Parathyroid adenoma (tissue), 2 donors: Measurements from ENCODE around the gene CDH4.

Experiments
- H2AFZ ChIP-seq: fragments of 300-600 bp; sonication (generic); one replicate; pipeline ENCODE4 v1.7.0; 2017; ENCODE audit warnings: antibody characterized with exemption, mild to moderate bottlenecking
- H3K27ac ChIP-seq: fragments of 300-600 bp; sonication (generic); one replicate; pipeline ENCODE4 v1.7.0; 2017
- H3K27me3 ChIP-seq: fragments of 300-600 bp; sonication (generic); one replicate; pipeline ENCODE4 v1.7.0; 2017; ENCODE audit warnings: low read length; ENCODE audit not compliant: control insufficient read depth, insufficient read depth
- H3K36me3 ChIP-seq: fragments of 300-600 bp; sonication (generic); one replicate; pipeline ENCODE4 v1.7.0; 2017; ENCODE audit warnings: low read length; ENCODE audit not compliant: control insufficient read depth, insufficient read depth
- H3K4me1 ChIP-seq: fragments of 300-600 bp; sonication (generic); one replicate; pipeline ENCODE4 v1.7.0; 2017; ENCODE audit warnings: control low read depth
- H3K4me2 ChIP-seq: fragments of 300-600 bp; sonication (generic); one replicate; pipeline ENCODE4 v1.7.0; 2017; ENCODE audit warnings: low read length
- H3K4me3 ChIP-seq: fragments of 300-600 bp; sonication (generic); one replicate; pipeline ENCODE4 v1.7.0; 2017; ENCODE audit warnings: low read depth, low read length
- H3K79me2 ChIP-seq: fragments of 300-600 bp; sonication (generic); one replicate; pipeline ENCODE4 v1.7.0; 2017; ENCODE audit warnings: control low read depth
- H3K9ac ChIP-seq: fragments of 300-600 bp; sonication (generic); one replicate; pipeline ENCODE4 v1.7.0; 2017; ENCODE audit warnings: mild to moderate bottlenecking
- H3K9me3 ChIP-seq: fragments of 300-600 bp; sonication (generic); one replicate; pipeline ENCODE4 v1.7.0; 2017; ENCODE audit warnings: low read length; ENCODE audit not compliant: control insufficient read depth
- TF ChIP-seq, protein P1 (sequence below): fragments of 300-600 bp; sonication (generic); IDR thresholded peaks from one replicate; pipeline ENCODE4 v1.7.0; 2017; ENCODE audit warnings: antibody characterized with exemption, mild to moderate bottlenecking
- donor health status: primary hyperparathyroidism.

CDH4 gene

DNA sequence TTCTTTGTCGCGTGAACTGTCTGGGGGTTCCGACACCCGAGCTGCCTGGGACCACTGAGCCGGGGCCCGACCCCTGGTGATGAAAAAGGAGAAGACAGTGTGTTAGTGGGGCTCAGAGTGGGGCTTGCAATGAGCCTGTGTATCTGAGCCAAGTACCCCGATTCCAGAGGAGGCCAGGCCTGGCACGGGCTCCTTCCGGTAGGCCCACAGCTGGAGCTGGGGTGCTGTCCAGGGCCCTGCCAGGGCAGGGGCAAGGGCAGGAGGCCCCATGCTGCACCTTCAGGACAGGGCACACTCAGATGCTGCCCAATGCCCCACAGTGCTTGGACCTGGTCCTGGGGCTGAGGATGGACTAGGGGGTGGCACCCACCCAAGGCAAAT is 724.2 kb downstream of the CDH4 start:
- peaks cover 6% of the 10 kb centered on the region for H3K79me2 ChIP-seq
- no peak overlapping the region for H3K4me3 ChIP-seq
- no peaks in the 10 kb centered on the region for H3K27me3 ChIP-seq
- no peak overlapping the region for H3K4me2 ChIP-seq
- no peaks in the 10 kb centered on the region for H3K9me3 ChIP-seq
- TF ChIP-seq, protein P1, sequence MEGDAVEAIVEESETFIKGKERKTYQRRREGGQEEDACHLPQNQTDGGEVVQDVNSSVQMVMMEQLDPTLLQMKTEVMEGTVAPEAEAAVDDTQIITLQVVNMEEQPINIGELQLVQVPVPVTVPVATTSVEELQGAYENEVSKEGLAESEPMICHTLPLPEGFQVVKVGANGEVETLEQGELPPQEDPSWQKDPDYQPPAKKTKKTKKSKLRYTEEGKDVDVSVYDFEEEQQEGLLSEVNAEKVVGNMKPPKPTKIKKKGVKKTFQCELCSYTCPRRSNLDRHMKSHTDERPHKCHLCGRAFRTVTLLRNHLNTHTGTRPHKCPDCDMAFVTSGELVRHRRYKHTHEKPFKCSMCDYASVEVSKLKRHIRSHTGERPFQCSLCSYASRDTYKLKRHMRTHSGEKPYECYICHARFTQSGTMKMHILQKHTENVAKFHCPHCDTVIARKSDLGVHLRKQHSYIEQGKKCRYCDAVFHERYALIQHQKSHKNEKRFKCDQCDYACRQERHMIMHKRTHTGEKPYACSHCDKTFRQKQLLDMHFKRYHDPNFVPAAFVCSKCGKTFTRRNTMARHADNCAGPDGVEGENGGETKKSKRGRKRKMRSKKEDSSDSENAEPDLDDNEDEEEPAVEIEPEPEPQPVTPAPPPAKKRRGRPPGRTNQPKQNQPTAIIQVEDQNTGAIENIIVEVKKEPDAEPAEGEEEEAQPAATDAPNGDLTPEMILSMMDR: no peak
- H2AFZ ChIP-seq: no peak overlapping the region
- no peaks in the 10 kb centered on the region for H3K4me1 ChIP-seq
- H3K27ac ChIP-seq: no peak overlapping the region
- H3K36me3 ChIP-seq: no peaks in the 10 kb centered on the region
- no peak overlapping the region for H3K9ac ChIP-seq

DNA sequence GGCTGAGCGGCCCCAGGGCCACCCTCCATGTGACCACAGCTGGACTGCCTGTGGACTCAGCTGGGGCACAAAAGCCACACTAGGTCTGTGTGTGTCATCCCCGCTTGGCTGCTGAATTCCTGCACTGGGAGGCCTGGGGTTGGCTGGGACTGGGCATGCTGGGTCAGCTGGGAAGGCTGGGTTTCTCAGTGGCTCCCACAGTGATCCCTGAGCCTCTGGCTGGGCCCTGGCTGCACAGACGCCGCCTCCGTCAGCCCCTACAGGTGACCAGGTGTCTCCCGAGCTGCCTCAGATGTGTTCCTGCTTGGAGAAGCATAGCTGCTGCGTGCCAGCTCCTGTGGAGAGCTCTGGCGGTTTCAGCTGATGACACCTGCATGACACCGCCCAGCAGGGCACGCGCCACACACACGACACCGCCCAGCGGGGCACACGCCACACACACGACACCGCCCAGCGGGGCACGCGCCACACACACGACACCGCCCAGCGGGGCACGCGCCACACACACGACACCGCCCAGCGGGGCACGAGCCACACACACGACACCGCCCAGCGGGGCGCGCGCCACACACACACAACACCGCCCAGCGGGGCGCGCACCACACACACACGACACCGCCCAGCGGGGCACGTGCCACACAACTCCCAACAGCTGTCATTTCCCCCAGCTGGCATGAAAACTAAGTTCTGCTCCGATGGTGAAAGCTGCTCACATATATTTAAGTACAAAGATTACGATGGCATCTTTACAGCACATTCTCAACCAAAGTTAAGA is 724.8 kb downstream of the CDH4 start:
- no peaks in the 10 kb centered on the region for H3K9me3 ChIP-seq
- H3K4me3 ChIP-seq: no peak overlapping the region
- TF ChIP-seq, protein P1: no peak
- no peaks in the 10 kb centered on the region for H3K4me1 ChIP-seq
- H3K36me3 ChIP-seq: no peaks in the 10 kb centered on the region
- H3K27me3 ChIP-seq: no peaks in the 10 kb centered on the region
- H2AFZ ChIP-seq: no peak overlapping the region
- H3K9ac ChIP-seq: no peak overlapping the region
- H3K4me2 ChIP-seq: no peak overlapping the region
- H3K27ac ChIP-seq: no peak overlapping the region
- peaks cover 6% of the 10 kb centered on the region for H3K79me2 ChIP-seq

DNA sequence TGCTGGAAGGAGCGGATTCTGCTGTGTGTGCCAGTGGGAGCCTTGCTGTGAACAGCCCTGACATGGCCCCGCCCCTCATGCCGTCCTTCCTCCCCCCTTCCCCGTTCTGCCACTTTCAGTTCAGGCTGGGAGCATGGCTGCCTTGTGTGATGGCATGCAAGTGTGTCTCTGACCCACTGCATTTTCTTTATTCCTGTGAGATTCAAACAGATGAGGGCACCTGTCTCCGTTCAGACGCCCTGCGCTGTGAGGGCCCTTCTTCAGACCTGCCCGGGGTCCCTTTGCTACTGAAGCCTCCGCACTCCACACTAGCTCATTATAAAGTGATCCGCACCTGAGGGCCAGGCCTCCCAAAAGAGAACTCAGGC is 725.3 kb downstream of the CDH4 start:
- no peak overlapping the region for H3K9ac ChIP-seq
- no peak overlapping the region for H3K4me2 ChIP-seq
- H3K27ac ChIP-seq: no peak overlapping the region
- no peaks in the 10 kb centered on the region for H3K36me3 ChIP-seq
- no peaks in the 10 kb centered on the region for H3K9me3 ChIP-seq
- H3K4me1 ChIP-seq: no peaks in the 10 kb centered on the region
- H2AFZ ChIP-seq: no peak overlapping the region
- TF ChIP-seq, protein P1: no peak
- no peaks in the 10 kb centered on the region for H3K27me3 ChIP-seq
- H3K79me2 ChIP-seq: peaks cover 7% of the 10 kb centered on the region
- H3K4me3 ChIP-seq: no peak overlapping the region

DNA sequence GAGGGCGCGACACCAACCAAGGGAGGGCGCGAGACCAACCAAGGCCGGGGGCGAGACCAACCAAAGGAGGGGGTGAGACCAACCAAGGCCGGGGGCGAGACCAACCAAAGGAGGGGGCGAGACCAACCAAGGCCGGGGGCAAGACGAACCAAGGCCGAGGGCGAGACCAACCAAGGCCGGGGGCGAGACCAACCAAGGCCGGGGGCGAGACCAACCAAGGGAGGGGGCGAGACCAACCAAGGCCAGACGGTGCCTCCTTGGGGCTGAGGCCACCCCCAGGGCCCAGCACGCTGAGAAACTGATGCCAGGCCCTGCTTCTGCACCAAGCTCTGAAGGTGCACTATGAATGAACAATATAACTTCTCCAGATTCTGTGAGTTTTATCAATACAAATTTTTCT is 726.4 kb downstream of the CDH4 start:
- Histone ChIP-seq H3K4me2 (no peak overlapping the region), H3K4me3 (no peak overlapping the region), H2AFZ (no peak overlapping the region), H3K79me2 (peaks cover 11% of the 10 kb centered on the region), H3K9me3 (no peaks in the 10 kb centered on the region), H3K36me3 (no peaks in the 10 kb centered on the region), H3K27me3 (no peaks in the 10 kb centered on the region), H3K9ac (no peak overlapping the region), H3K27ac (no peak overlapping the region), H3K4me1 (no peaks in the 10 kb centered on the region)
- TF ChIP-seq, protein P1: no peak

DNA sequence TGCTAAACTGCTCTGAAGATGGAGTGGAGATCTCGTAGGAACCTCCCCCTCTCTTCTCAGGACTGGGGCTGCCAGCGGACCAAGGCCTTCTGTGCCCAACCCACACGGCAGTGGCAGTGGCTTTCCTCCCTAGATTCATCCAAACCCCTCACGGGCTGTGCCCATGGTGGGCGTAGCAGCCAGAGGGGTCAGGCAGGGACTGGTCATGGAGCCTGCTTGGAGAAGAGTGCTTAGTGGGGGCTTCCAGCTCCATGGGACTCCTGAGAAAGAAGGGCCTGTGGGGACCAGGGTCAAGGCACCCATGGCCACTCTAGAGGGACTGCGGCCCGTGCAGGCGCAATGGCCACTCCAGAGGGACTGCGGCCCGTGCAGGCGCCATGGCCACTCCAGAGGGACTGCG is 727.0 kb downstream of the CDH4 start:
- Histone ChIP-seq H3K9ac (no peak overlapping the region), H3K4me1 (no peaks in the 10 kb centered on the region)
- TF ChIP-seq, protein P1: no peak

More for the DNA sequence above, 727.0 kb downstream of the CDH4 start:
- peaks cover 13% of the 10 kb centered on the region for H3K79me2 ChIP-seq
- H2AFZ ChIP-seq: no peak overlapping the region
- no peaks in the 10 kb centered on the region for H3K9me3 ChIP-seq
- no peaks in the 10 kb centered on the region for H3K36me3 ChIP-seq
- no peak overlapping the region for H3K4me3 ChIP-seq
- H3K27me3 ChIP-seq: no peaks in the 10 kb centered on the region
- H3K27ac ChIP-seq: no peak overlapping the region
- no peak overlapping the region for H3K4me2 ChIP-seq
